SH-SY5Y (cell line): ENCODE measurements around the gene KANSL1.

Experiments
- GATA2 ChIP-seq: IDR thresholded peaks from 2 replicates; pipeline ENCODE4 v1.6.1; 2011; ENCODE audit warnings: mild to moderate bottlenecking, low read depth, low read length
- GATA3 ChIP-seq: IDR thresholded peaks from 2 replicates; pipeline ENCODE4 v1.6.1; 2011; ENCODE audit warnings: low read depth, mild to moderate bottlenecking, low read length, moderate library complexity

DNA sequence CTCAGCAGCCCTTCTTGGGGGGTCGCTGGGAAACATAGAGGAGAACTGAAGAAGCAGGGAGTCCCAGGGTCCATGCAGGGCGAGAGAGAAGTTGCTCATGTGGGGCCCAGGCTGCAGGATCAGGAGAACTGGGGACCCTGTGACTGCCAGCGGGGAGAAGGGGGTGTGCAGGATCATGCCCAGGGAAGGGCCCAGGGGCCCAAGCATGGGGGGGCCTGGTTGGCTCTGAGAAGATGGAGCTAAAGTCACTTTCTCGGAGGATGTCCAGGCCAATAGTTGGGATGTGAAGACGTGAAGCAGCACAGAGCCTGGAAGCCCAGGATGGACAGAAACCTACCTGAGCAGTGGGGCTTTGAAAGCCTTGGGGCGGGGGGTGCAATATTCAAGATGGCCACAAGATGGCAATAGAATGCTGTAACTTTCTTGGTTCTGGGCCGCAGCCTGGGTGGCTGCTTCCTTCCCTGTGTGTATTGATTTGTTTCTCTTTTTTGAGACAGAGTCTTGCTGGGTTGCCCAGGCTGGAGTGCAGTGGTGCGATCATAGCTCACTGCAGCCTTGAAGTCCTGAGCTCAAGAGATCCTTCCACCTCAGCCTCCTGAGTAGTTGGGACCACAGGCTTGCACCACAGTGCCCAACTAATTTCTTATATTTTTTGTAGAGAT, 190.8 kb downstream of the KANSL1 start:
- TF ChIP-seq GATA2 (no peak), GATA3 (no peak)
